ENCODE results near the gene EFNB3.

DNA sequence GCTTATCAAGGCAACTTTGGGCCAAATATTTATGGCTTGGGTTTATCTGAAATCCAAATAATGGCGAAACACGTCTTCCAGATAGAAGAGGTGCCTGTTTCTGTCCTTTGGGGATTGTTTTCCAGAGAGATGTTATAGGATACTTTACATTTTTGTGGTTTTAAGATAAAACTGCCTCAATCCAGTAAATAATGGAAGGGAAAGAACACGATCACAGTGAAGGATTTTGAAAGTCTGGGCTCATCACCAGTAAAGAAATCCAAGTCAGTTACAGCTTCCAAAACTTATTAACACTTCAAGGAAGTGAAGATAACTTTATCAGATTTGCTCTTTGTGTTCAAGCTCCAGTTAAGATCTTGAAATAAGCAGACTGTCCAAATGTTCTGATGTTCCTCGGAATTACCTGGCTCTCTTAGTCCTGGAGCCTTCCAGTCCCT lies 42.7 kb downstream of the EFNB3 start:
- no peak for TF ChIP-seq HDGF (IDR thresholded peaks at IDR 0.05)
- no peak for TF ChIP-seq CTCF (IDR thresholded peaks at IDR 0.05 in 2 of 3, conservative IDR thresholded peaks at IDR 0.05 in 1 of 3; ENCODE audit: control insufficient read depth in 2 of 3, extremely low read depth in 1 of 3, insufficient read depth in 1 of 3, low read depth in 3 of 3, low read length in 3 of 3)
- TF ChIP-seq ZNF274 (IDR thresholded peaks at IDR 0.05; ENCODE audit: insufficient read depth, insufficient read length): no peak
- TF ChIP-seq, protein P1, sequence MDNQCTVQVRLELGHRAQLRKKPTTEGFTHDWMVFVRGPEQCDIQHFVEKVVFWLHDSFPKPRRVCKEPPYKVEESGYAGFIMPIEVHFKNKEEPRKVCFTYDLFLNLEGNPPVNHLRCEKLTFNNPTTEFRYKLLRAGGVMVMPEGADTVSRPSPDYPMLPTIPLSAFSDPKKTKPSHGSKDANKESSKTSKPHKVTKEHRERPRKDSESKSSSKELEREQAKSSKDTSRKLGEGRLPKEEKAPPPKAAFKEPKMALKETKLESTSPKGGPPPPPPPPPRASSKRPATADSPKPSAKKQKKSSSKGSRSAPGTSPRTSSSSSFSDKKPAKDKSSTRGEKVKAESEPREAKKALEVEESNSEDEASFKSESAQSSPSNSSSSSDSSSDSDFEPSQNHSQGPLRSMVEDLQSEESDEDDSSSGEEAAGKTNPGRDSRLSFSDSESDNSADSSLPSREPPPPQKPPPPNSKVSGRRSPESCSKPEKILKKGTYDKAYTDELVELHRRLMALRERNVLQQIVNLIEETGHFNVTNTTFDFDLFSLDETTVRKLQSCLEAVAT (IDR thresholded peaks at IDR 0.05): no peak
- no peak for TF ChIP-seq USF2 (IDR thresholded peaks at IDR 0.05; ENCODE audit: borderline replicate concordance, low read depth, low read length)
- TF ChIP-seq CREB1 (IDR thresholded peaks at IDR 0.05; ENCODE audit: low read depth): no peak
- TF ChIP-seq KAT2A (conservative IDR thresholded peaks at IDR 0.05; ENCODE audit: control insufficient read depth, low read depth, low read length): no peak
- TF ChIP-seq CEBPB (IDR thresholded peaks at IDR 0.05; ENCODE audit: borderline replicate concordance in 1 of 2, low read depth in 2 of 2, low read length in 2 of 2): no peak
- TF ChIP-seq ZZZ3 (IDR thresholded peaks at IDR 0.05; ENCODE audit: control insufficient read depth, insufficient read length, low read depth): no peak
